NK-92 (cell line): ENCODE measurements around the gene IRAK2.
"Not testable (repeated sequence)": the region's sequence is repeated elsewhere in the genome, so short reads cannot be mapped to it uniquely, and the experiment has no call there.

Experiments
- DNase-seq: peaks from one replicate; lab custom pipeline; 2025; ENCODE audit not compliant: unreplicated experiment; lab: John Stamatoyannopoulos, UW

Gene IRAK2

GRCh38 chr3:10158555-10158954 is 6.2 kb upstream of the IRAK2 start:
- DNase-seq = not testable (repeated sequence)

GRCh38 chr3:10160346-10160745 is 4.4 kb upstream of the IRAK2 start:
- no peak for DNase-seq

GRCh38 chr3:10160925-10161324 is 3.8 kb upstream of the IRAK2 start:
- no peak for DNase-seq

GRCh38 chr3:10162185-10162584 is 2.5 kb upstream of the IRAK2 start:
- no peak for DNase-seq

GRCh38 chr3:10164201-10164545 is 546 bp upstream of the IRAK2 start:
- DNase-seq = not testable (repeated sequence)

GRCh38 chr3:10166213-10166604 is 1.5 kb downstream of the IRAK2 start:
- no peak for DNase-seq

GRCh38 chr3:10169000-10169496 is 4.3 kb downstream of the IRAK2 start:
- no peak for DNase-seq

GRCh38 chr3:10170915-10171478 is 6.3 kb downstream of the IRAK2 start:
- no peak for DNase-seq

- DNase-seq = no peak
Observed at GRCh38 chr3:10173095-10173925, 8.6 kb downstream of the IRAK2 start.

GRCh38 chr3:10173926-10174435 is 9.3 kb downstream of the IRAK2 start:
- no peak for DNase-seq

GRCh38 chr3:10175334-10175733 is 10.6 kb downstream of the IRAK2 start:
- DNase-seq = not testable (repeated sequence)

GRCh38 chr3:10176150-10176549 is 11.4 kb downstream of the IRAK2 start:
- DNase-seq = not testable (repeated sequence)

- no peak for DNase-seq
Observed at GRCh38 chr3:10177737-10178136, 13.0 kb downstream of the IRAK2 start.

GRCh38 chr3:10178892-10179291 is 14.2 kb downstream of the IRAK2 start:
- no peak for DNase-seq

GRCh38 chr3:10180289-10180688 is 15.6 kb downstream of the IRAK2 start:
- no peak for DNase-seq

- no peak for DNase-seq
Observed at GRCh38 chr3:10180738-10181295, 16.1 kb downstream of the IRAK2 start.

- DNase-seq = no peak
Observed at GRCh38 chr3:10182950-10183349, 18.2 kb downstream of the IRAK2 start.

- DNase-seq = no peak
Observed at GRCh38 chr3:10184250-10184649, 19.5 kb downstream of the IRAK2 start.

GRCh38 chr3:10185804-10186762 is 21.4 kb downstream of the IRAK2 start:
- no peak for DNase-seq

GRCh38 chr3:10187290-10187876 is 22.7 kb downstream of the IRAK2 start:
- no peak for DNase-seq

- DNase-seq = no peak
Observed at GRCh38 chr3:10187944-10188343, 23.2 kb downstream of the IRAK2 start.
